Skeletal muscle tissue (tissue), 4 donors: ENCODE results near the gene EPHB2. TPM values are rescaled to one million over a fixed set of nuclear protein-coding genes. Genes with fewer than 3 reads are reported as not detected.

Source experiments
- H3K27ac ChIP-seq: one replicate; pipeline ENCODE4 v1.7.0; 2013; ENCODE audit warnings: mild to moderate bottlenecking, low read depth, low read length, inconsistent platforms
- H3K27me3 ChIP-seq, 3 donors: one replicate each; pipeline ENCODE4 v1.7.0; 2013; ENCODE audit warnings: low read length in 3 of 3; ENCODE audit not compliant: control insufficient read depth in 3 of 3, insufficient read depth in 3 of 3
- H3K36me3 ChIP-seq, 3 donors: one replicate each; pipeline ENCODE4 v1.7.0; 2013; ENCODE audit warnings: low read length in 3 of 3; ENCODE audit not compliant: control insufficient read depth in 3 of 3, insufficient read depth in 3 of 3
- H3K4me1 ChIP-seq, 3 donors: one replicate each; pipeline ENCODE4 v1.7.0; 2013; ENCODE audit warnings: low read length in 3 of 3, mild to moderate bottlenecking in 3 of 3; ENCODE audit not compliant: control insufficient read depth in 3 of 3, insufficient read depth in 3 of 3
- H3K4me3 ChIP-seq, 3 donors: one replicate each; pipeline ENCODE4 v1.7.0; 2013; ENCODE audit warnings: low read length in 3 of 3
- H3K9ac ChIP-seq, 3 donors: one replicate each; pipeline ENCODE4 v1.7.0; 2013; ENCODE audit warnings: low read length in 3 of 3, mild to moderate bottlenecking in 3 of 3, moderate library complexity in 2 of 3, low read depth in 1 of 3
- H3K9me3 ChIP-seq, 3 donors: one replicate each; pipeline ENCODE4 v1.7.0; 2013; ENCODE audit warnings: low read length in 3 of 3; ENCODE audit not compliant: control insufficient read depth in 3 of 3
- total RNA-seq: library from RNA; depleted of rRNA; stranded (reverse); fragments of >200 nt; gene quantifications from one replicate; pipeline ENCODE4 v1.2.3, GENCODE V29; 2014
- donor health status: Osteomylitis.

Gene EPHB2
- total RNA-seq, 1 donor from 2014 or later, result 13.0 TPM

GRCh38 chr1:22953057-22953739, 242.6 kb downstream of the EPHB2 start:
- Histone ChIP-seq H3K27ac (no peak overlapping the region), H3K4me1 (no peaks in the 10 kb centered on the region), H3K4me3 (no peak overlapping the region), H3K9ac (no peak overlapping the region), H3K36me3 (no peaks in the 10 kb centered on the region), H3K27me3 (peaks cover 32 to 37% (median 32%) of the 10 kb centered on the region in 3 donors), H3K9me3 (no peaks in the 10 kb centered on the region)

DNA sequence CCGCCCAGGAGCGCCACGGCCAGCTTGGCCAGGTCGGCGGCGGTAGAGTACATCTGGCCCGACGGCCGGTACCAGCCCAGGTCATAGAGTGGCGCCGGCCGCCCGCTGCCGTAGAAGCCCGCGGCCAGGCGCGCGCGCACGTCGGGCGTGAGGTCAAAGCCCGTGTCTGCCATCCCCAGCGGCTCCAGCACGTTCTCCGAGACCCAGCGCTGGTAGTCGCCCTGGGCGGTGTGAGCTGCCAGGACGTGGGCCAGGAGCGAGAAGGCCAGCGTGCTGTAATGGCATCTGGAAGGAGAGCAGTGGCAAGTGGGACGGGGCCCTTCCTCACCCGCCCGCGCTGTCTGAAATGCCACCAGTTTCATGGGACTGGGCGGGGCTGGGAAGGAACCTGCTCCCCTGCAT, 243.1 kb downstream of the EPHB2 start:
- H3K27me3 ChIP-seq, result peaks cover 32 to 40% (median 32%) of the 10 kb centered on the region in 3 donors
- H3K27ac ChIP-seq, result no peak overlapping the region
- H3K9me3 ChIP-seq, result no peaks in the 10 kb centered on the region
- H3K4me3 ChIP-seq, result no peak overlapping the region
- H3K9ac ChIP-seq, result no peak overlapping the region
- no peaks in the 10 kb centered on the region for H3K4me1 ChIP-seq
- H3K36me3 ChIP-seq, result no peaks in the 10 kb centered on the region

- H3K4me1 ChIP-seq, result no peaks in the 10 kb centered on the region
- no peaks in the 10 kb centered on the region for H3K9me3 ChIP-seq
- no peak overlapping the region for H3K4me3 ChIP-seq
- peaks cover 32 to 45% (median 32%) of the 10 kb centered on the region in 3 donors for H3K27me3 ChIP-seq
- no peak overlapping the region for H3K9ac ChIP-seq
- no peaks in the 10 kb centered on the region for H3K36me3 ChIP-seq
- H3K27ac ChIP-seq, result no peak overlapping the region
Observed at GRCh38 chr1:22955146-22955545, 244.5 kb downstream of the EPHB2 start.

DNA sequence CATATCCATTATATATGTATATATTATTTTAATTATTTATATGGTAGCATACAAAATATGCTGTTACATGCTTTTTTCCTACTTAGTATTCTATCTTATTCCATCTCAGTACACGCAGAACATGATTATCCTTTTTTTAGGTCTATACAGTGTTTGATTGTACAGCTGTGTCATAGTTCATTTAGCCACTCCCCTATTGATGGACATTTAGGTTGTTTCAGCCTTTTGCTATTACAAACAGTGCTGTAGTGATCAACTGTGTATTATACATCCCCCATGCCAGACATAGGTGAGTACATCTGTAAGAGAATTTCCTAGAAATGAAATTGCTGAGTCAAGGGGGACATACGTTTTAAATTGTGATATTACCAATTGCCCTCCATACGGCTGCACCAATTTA, 246.4 kb downstream of the EPHB2 start:
- Histone ChIP-seq H3K36me3 (no peaks in the 10 kb centered on the region), H3K27ac (no peak overlapping the region), H3K9me3 (no peaks in the 10 kb centered on the region), H3K27me3 (peaks cover 30 to 42% (median 30%) of the 10 kb centered on the region in 3 donors), H3K4me3 (no peak overlapping the region), H3K4me1 (no peaks in the 10 kb centered on the region), H3K9ac (no peak overlapping the region)

- Histone ChIP-seq H3K9ac (no peak overlapping the region), H3K4me1 (no peaks in the 10 kb centered on the region), H3K27ac (no peak overlapping the region), H3K9me3 (no peaks in the 10 kb centered on the region), H3K27me3 (peaks cover 19 to 41% (median 19%) of the 10 kb centered on the region in 3 donors), H3K36me3 (no peaks in the 10 kb centered on the region), H3K4me3 (no peak overlapping the region)
Observed at GRCh38 chr1:22958556-22958955, 247.9 kb downstream of the EPHB2 start.

GRCh38 chr1:22959545-22960360, 249.1 kb downstream of the EPHB2 start:
- H3K4me1 ChIP-seq, result no peaks in the 10 kb centered on the region
- H3K9ac ChIP-seq, result no peak overlapping the region
- H3K4me3 ChIP-seq, result no peak overlapping the region
- no peaks in the 10 kb centered on the region for H3K36me3 ChIP-seq
- peaks cover 7 to 29% (median 7%) of the 10 kb centered on the region in 3 donors for H3K27me3 ChIP-seq
- no peak overlapping the region for H3K27ac ChIP-seq
- no peaks in the 10 kb centered on the region for H3K9me3 ChIP-seq

DNA sequence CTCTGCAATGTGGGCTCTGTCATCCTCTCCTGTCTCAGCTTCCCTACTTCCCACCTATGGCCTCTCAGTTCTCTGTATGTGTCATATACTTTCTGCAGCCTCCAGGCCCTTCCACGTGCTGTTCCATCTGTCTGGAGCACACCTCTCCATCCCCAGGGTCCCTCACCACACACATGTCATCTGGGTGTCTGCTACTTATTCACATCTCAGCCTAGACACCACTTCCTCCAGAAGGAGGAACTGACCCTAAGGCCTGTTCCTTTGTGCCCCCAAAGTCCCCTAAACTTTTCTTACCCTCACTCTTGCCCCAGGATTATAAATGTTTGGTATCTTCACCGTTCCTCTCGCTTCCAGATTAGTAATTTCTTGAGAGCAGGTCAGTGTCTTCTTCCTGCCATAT, 251.9 kb downstream of the EPHB2 start:
- Histone ChIP-seq H3K9me3 (peaks cover 0 to 7% (median 0%) of the 10 kb centered on the region in 3 donors), H3K27me3 (peaks cover 5 to 27% (median 9%) of the 10 kb centered on the region in 3 donors), H3K36me3 (no peaks in the 10 kb centered on the region), H3K27ac (no peak overlapping the region), H3K4me3 (no peak overlapping the region), H3K9ac (no peak overlapping the region), H3K4me1 (no peaks in the 10 kb centered on the region)

- Histone ChIP-seq H3K27me3 (peaks cover 5 to 30% (median 9%) of the 10 kb centered on the region in 3 donors), H3K4me1 (no peaks in the 10 kb centered on the region), H3K9ac (no peak overlapping the region), H3K36me3 (no peaks in the 10 kb centered on the region), H3K27ac (no peak overlapping the region), H3K4me3 (no peak overlapping the region), H3K9me3 (peaks cover 0 to 7% (median 0%) of the 10 kb centered on the region in 3 donors)
Observed at GRCh38 chr1:22963044-22963677, 252.5 kb downstream of the EPHB2 start.

GRCh38 chr1:22966309-22966708, 255.7 kb downstream of the EPHB2 start:
- H3K9me3 ChIP-seq, result peaks cover 0 to 7% (median 0%) of the 10 kb centered on the region in 3 donors
- no peak overlapping the region for H3K9ac ChIP-seq
- no peaks in the 10 kb centered on the region for H3K4me1 ChIP-seq
- peaks cover 16 to 38% (median 17%) of the 10 kb centered on the region in 3 donors for H3K27me3 ChIP-seq
- H3K36me3 ChIP-seq, result no peaks in the 10 kb centered on the region
- H3K27ac ChIP-seq, result no peak overlapping the region
- H3K4me3 ChIP-seq, result no peak overlapping the region

- Histone ChIP-seq H3K4me1 (no peaks in the 10 kb centered on the region), H3K4me3 (no peak overlapping the region), H3K27ac (no peak overlapping the region), H3K36me3 (no peaks in the 10 kb centered on the region), H3K9ac (no peak overlapping the region), H3K9me3 (peaks cover 0 to 7% (median 0%) of the 10 kb centered on the region in 3 donors), H3K27me3 (peaks cover 27 to 43% (median 27%) of the 10 kb centered on the region in 3 donors)
Observed at GRCh38 chr1:22967833-22968232, 257.2 kb downstream of the EPHB2 start.
